Loucy (cell line): ENCODE data around the gene BBLN.

Experiments
- H2AFZ ChIP-seq: fragments of 200-600 bp; sonication (generic); 2 replicates; pipeline ENCODE4 v1.6.0; 2016; ENCODE audit warnings: antibody characterized with exemption, mild to moderate bottlenecking, low read length, moderate library complexity
- H3F3A ChIP-seq: fragments of 200-600 bp; 2 replicates; pipeline ENCODE4 v1.6.0; 2016; ENCODE audit warnings: antibody characterized with exemption, low read depth, mild to moderate bottlenecking
- H3K27me3 ChIP-seq: fragments of 200-600 bp; sonication (generic); 2 replicates; pipeline ENCODE4 v1.6.1; 2014; ENCODE audit warnings: low read length, mild to moderate bottlenecking; ENCODE audit not compliant: insufficient read depth, poor library complexity, severe bottlenecking
- H3K36me3 ChIP-seq: fragments of 200-600 bp; sonication (generic); 2 replicates; pipeline ENCODE4 v1.6.1; 2016; ENCODE audit warnings: low read length; ENCODE audit not compliant: insufficient read depth
- H3K4me1 ChIP-seq: fragments of 200-600 bp; sonication (generic); 2 replicates; pipeline ENCODE4 v1.5.1; 2014; ENCODE audit warnings: low read length, mild to moderate bottlenecking; ENCODE audit not compliant: insufficient read depth, poor library complexity, severe bottlenecking
- H3K4me2 ChIP-seq: fragments of 200-600 bp; sonication (generic); 2 replicates; pipeline ENCODE4 v1.6.0; 2014; ENCODE audit warnings: antibody characterized with exemption, low read length, low read depth, mild to moderate bottlenecking; ENCODE audit not compliant: poor library complexity, severe bottlenecking
- H3K4me3 ChIP-seq: fragments of 200-600 bp; sonication (generic); 2 replicates; pipeline ENCODE4 v1.5.1; 2014; ENCODE audit warnings: low read length, mild to moderate bottlenecking, mixed read lengths; ENCODE audit not compliant: poor library complexity, severe bottlenecking
- H3K79me2 ChIP-seq: fragments of 200-600 bp; sonication (generic); 2 replicates; pipeline ENCODE4 v1.6.1; 2014; ENCODE audit warnings: low read length; ENCODE audit not compliant: insufficient read depth
- H3K9ac ChIP-seq: fragments of 200-600 bp; sonication (generic); 2 replicates; pipeline ENCODE4 v1.6.0; 2014; ENCODE audit warnings: mild to moderate bottlenecking, low read depth, low read length, moderate library complexity; ENCODE audit not compliant: poor library complexity, severe bottlenecking
- H3K9me2 ChIP-seq: fragments of 200-600 bp; sonication (generic); replicated peaks from 2 replicates; pipeline ENCODE4 v1.6.1; 2016; ENCODE audit warnings: low read depth, low read length, mixed read lengths
- H3K9me3 ChIP-seq: fragments of 200-600 bp; sonication (generic); 2 replicates; pipeline ENCODE4 v1.6.1; 2014; ENCODE audit warnings: mild to moderate bottlenecking, antibody characterized with exemption, low read length, low read depth; ENCODE audit not compliant: insufficient read depth
- H4K20me1 ChIP-seq: fragments of 200-600 bp; sonication (generic); 2 replicates; pipeline ENCODE4 v1.6.0; 2014; ENCODE audit warnings: antibody characterized with exemption, low read length, mild to moderate bottlenecking; ENCODE audit not compliant: insufficient read depth, poor library complexity, severe bottlenecking
- EZH2phosphoT487 ChIP-seq: fragments of 200-600 bp; IDR thresholded peaks from 2 replicates; pipeline ENCODE4 v1.6.1; 2018; ENCODE audit warnings: antibody characterized with exemption, mild to moderate bottlenecking, moderate library complexity, borderline replicate concordance
- TF ChIP-seq, protein P1 (sequence below): fragments of 200-600 bp; sonication (generic); conservative IDR thresholded peaks from 2 replicates; pipeline ENCODE4 v1.5.1; 2014; ENCODE audit warnings: mild to moderate bottlenecking, antibody characterized with exemption, low read length

BBLN gene

DNA sequence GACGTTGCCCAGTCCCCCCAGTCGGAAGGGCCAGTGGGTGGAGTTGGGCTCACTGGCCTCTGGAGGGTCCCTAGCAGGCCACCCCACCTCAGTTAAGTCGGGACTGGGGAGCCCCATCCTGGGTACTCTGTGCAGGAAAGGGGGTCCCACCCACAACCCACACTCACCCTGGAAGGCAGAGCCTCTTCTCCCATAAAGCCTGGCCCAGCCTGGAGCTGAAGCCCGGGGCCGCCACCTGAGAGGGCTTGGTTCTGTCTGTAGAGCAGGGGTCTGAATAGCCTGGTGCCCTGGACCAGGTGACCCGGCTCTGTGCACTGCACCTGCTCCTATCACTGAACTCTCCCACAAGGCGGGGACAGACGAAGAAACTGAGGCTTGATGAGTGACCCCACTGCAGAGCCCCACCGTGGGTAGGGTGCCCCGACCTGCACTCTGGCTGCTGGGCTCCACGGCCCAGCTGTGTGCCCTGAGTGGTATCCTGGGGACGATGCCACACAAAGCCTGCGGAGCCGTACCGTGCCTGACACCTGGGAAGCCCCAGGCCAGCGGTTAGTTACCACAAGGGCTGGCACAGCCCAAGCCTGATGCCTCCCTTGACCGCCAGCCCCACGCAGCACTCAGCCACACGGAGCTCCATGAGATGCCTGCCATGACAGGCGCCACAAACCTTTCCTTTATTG lies 39.9 kb upstream of the BBLN start:
- peaks cover 10% of the 10 kb centered on the region; the same call in 1 of the 2 replicates for H3K36me3 ChIP-seq

DNA sequence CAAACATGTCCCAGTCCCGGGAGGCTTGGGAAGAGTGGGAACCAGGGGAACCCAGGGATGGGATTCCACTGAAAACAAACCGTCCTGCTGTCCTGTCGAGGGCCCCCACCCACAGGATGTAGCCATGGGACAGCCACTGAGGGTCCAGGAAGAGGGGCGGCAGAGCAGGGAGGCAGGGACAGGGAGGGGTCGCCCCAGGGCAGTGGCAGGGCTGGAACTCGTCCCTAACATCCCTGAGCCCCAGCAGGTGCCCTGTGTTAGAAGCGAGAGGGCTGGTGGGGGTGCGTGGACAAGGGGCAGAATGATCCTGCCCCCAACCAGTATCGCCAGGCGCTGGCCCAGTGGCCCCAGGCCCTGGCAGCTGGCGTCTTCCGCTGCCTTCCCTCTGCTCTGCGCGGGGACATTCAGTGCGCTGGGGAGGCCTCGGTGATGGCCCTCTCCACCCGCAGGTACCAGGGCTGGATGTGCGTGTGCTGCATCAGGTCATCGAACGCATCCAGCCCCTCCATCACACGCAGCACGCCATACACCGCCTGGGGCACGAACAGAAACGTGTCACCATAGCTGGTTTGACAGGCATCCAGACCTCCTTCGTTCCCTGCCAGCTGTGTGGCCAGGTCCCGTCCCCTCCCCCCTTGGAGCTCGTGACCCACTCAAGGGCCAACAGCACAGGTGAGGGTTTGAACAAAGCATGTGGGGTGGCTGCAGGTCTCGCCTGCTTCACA lies 39.2 kb upstream of the BBLN start:
- TF ChIP-seq, protein P1, sequence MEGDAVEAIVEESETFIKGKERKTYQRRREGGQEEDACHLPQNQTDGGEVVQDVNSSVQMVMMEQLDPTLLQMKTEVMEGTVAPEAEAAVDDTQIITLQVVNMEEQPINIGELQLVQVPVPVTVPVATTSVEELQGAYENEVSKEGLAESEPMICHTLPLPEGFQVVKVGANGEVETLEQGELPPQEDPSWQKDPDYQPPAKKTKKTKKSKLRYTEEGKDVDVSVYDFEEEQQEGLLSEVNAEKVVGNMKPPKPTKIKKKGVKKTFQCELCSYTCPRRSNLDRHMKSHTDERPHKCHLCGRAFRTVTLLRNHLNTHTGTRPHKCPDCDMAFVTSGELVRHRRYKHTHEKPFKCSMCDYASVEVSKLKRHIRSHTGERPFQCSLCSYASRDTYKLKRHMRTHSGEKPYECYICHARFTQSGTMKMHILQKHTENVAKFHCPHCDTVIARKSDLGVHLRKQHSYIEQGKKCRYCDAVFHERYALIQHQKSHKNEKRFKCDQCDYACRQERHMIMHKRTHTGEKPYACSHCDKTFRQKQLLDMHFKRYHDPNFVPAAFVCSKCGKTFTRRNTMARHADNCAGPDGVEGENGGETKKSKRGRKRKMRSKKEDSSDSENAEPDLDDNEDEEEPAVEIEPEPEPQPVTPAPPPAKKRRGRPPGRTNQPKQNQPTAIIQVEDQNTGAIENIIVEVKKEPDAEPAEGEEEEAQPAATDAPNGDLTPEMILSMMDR: no peak
- no peak for TF ChIP-seq EZH2phosphoT487
- Histone ChIP-seq H3K4me2 (no peak overlapping the region), H2AFZ (no peak overlapping the region), H3K4me3 (no peak overlapping the region), H3K36me3 (peaks cover 10% of the 10 kb centered on the region; the same call in 1 of the 2 replicates), H3K27me3 (no peaks in the 10 kb centered on the region), H3K9me3 (no peaks in the 10 kb centered on the region), H3F3A (no peaks in the 10 kb centered on the region), H3K79me2 (peaks cover 17% of the 10 kb centered on the region; the same call in 1 of the 2 replicates), H3K9ac (no peak overlapping the region), H4K20me1 (peaks cover 6% of the 10 kb centered on the region), H3K4me1 (peaks cover 9% of the 10 kb centered on the region), H3K9me2 (no peaks in the 10 kb centered on the region)

More for the DNA sequence above, 39.9 kb upstream of the BBLN start:
- H3K27me3 ChIP-seq: no peaks in the 10 kb centered on the region
- H3K9me3 ChIP-seq: no peaks in the 10 kb centered on the region
- H3K9me2 ChIP-seq: no peaks in the 10 kb centered on the region
- TF ChIP-seq EZH2phosphoT487: no peak
- TF ChIP-seq, protein P1: no peak
- H3F3A ChIP-seq: no peaks in the 10 kb centered on the region
- H3K4me1 ChIP-seq: peaks cover 2% of the 10 kb centered on the region
- no peak overlapping the region for H3K9ac ChIP-seq
- no peak overlapping the region for H3K4me3 ChIP-seq
- H2AFZ ChIP-seq: no peak overlapping the region
- H3K79me2 ChIP-seq: peaks cover 10% of the 10 kb centered on the region; the same call in 1 of the 2 replicates
- no peak overlapping the region for H3K4me2 ChIP-seq
- peaks cover 5% of the 10 kb centered on the region for H4K20me1 ChIP-seq

DNA sequence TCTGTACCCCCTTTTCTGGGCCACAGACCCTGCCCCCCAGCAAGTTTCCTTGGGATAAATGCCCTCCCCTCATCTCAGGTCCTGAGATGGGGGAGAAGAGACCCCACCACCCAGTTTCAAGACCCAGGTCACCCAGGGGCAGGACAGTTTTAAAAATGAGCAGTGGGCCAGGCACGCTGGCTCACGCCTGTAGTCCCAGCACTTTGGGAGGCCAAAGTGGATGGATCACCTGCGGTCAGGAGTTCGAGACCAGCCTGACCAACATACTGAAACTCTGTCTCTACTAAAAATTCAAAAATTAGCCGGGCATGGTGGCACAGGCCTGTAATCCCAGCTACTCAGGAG lies 38.6 kb upstream of the BBLN start:
- Histone ChIP-seq H3K36me3 (peaks cover 10% of the 10 kb centered on the region; the same call in 1 of the 2 replicates), H2AFZ (no peak overlapping the region), H3K9me3 (no peaks in the 10 kb centered on the region), H3K79me2 (peaks cover 22% of the 10 kb centered on the region), H3K4me1 (peaks cover 14% of the 10 kb centered on the region), H3K4me2 (no peak overlapping the region), H3K9ac (no peak overlapping the region), H3K9me2 (no peaks in the 10 kb centered on the region), H3K27me3 (no peaks in the 10 kb centered on the region), H3F3A (no peaks in the 10 kb centered on the region), H4K20me1 (peaks cover 10% of the 10 kb centered on the region), H3K4me3 (no peak overlapping the region)
- TF ChIP-seq EZH2phosphoT487: no peak
- TF ChIP-seq, protein P1: no peak
